Measurements from ENCODE around the gene PRKG1.

- TF ChIP-seq CTCF (IDR thresholded peaks at IDR 0.05) (no peak), POLR2A (IDR thresholded peaks at IDR 0.05) (no peak)
Measured at GRCh38 chr10:51035344-51035743, 38.9 kb upstream of the PRKG1 start.
